Activated CD4-positive, alpha-beta memory T cell treated with anti-CD3 and anti-CD28 coated beads for 36 hours (primary cell): ENCODE measurements around the gene MGMT. TPM values are rescaled to one million over a fixed set of nuclear protein-coding genes. Genes with fewer than 3 reads are reported as not detected.

ENCODE experiments used
- CTCF ChIA-PET: fragments of 350-600 bp; sonication (Branson Sonifier 250); formaldehyde crosslinking; loops from one replicate; lab custom pipeline; 2021; ENCODE audit warnings: antibody characterized with exemption, inconsistent platforms; lab: Charles Lee
- POLR2A ChIA-PET: fragments of 350-600 bp; sonication (Branson Sonifier 250); formaldehyde crosslinking; loops from one replicate; lab custom pipeline; 2021; ENCODE audit warnings: antibody characterized with exemption; lab: Charles Lee
- DNase-seq: peaks from one replicate; pipeline ENCODE4 v3.0.0-alpha.2; 2020
- H3K27ac Mint-ChIP-seq: one replicate; pipeline ENCODE4 v1.8.0; 2021; ENCODE audit warnings: mixed read lengths
- H3K27me3 Mint-ChIP-seq: one replicate; pipeline ENCODE4 v1.8.0; 2021; ENCODE audit warnings: mixed read lengths
- H3K36me3 Mint-ChIP-seq: one replicate; pipeline ENCODE4 v1.8.0; 2021; ENCODE audit warnings: mixed read lengths
- H3K4me1 Mint-ChIP-seq: one replicate; pipeline ENCODE4 v1.8.0; 2021; ENCODE audit warnings: low read depth, mixed read lengths
- H3K4me3 Mint-ChIP-seq: one replicate; pipeline ENCODE4 v1.8.0; 2021; ENCODE audit warnings: mild to moderate bottlenecking, mixed read lengths
- H3K9me3 Mint-ChIP-seq: one replicate; pipeline ENCODE4 v1.8.0; 2021; ENCODE audit warnings: mixed read lengths
- intact Hi-C: fragments of 100-400 bp; cut with micrococcal nuclease; formaldehyde crosslinking; loops from one replicate; pipeline ENCODE4 v1.15.1; 2023
- total RNA-seq, 2 experiments: library from RNA; stranded (reverse); gene quantifications; one replicate each; pipeline ENCODE4 v1.2.3, GENCODE V29; 2021

The MGMT gene
- total RNA-seq, 2 experiments from 2014 or later, result 22.9 to 23.8 TPM

DNA sequence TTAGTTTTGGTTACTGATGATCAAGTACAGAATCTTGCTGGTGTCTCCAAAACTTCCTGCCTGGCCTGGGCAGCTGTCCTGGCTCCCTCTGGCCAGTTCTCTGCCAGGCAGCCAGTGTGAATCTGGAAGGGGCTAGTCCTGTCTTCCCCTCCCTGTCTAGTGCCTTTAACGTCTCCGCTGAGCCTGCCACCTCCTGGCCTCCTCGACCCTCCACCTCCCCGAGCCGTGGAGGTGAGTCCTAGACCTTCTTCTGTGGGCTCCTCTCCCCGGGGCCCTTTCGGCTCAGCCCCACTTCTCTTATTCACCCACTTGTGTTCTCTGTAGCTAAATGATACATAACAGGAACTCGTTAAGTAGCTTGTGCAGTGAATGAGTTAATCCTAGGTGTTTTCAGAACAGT lies 218.2 kb downstream of the MGMT start:
- no peaks in the 10 kb centered on the region for H3K4me1 Mint-ChIP-seq
- peaks cover 12% of the 10 kb centered on the region for H3K36me3 Mint-ChIP-seq
- ChIA-PET CTCF (no interaction called here), POLR2A (no interaction called here)
- no peak overlapping the region for H3K27ac Mint-ChIP-seq
- peaks cover 2% of the 10 kb centered on the region for H3K9me3 Mint-ChIP-seq
- H3K27me3 Mint-ChIP-seq, result no peaks in the 10 kb centered on the region
- H3K4me3 Mint-ChIP-seq, result no peak overlapping the region
- intact Hi-C loops, result no loop called here
- DNase-seq, result no peak

DNA sequence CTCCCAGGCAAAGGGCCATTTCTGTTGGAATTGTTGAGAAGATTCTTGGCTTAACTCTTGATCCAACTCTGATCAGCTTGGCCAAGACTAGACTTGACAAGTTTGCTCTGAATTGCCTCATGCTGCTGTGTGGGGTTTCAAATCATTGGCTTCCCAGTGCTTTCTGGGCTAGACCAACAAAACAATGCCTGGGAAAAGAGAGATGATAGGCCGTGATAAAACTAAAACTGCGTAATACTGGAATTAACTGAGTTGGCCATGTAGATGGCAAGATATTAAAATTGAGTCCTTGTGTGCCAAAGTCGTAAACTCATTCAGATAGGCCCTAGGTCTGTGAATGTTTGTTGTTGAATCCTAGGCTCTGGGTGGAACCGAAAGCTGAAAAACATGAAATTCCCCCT lies 222.6 kb downstream of the MGMT start:
- no peak for DNase-seq
- intact Hi-C loops, result no loop called here
- H3K9me3 Mint-ChIP-seq, result peaks cover 2% of the 10 kb centered on the region

DNA sequence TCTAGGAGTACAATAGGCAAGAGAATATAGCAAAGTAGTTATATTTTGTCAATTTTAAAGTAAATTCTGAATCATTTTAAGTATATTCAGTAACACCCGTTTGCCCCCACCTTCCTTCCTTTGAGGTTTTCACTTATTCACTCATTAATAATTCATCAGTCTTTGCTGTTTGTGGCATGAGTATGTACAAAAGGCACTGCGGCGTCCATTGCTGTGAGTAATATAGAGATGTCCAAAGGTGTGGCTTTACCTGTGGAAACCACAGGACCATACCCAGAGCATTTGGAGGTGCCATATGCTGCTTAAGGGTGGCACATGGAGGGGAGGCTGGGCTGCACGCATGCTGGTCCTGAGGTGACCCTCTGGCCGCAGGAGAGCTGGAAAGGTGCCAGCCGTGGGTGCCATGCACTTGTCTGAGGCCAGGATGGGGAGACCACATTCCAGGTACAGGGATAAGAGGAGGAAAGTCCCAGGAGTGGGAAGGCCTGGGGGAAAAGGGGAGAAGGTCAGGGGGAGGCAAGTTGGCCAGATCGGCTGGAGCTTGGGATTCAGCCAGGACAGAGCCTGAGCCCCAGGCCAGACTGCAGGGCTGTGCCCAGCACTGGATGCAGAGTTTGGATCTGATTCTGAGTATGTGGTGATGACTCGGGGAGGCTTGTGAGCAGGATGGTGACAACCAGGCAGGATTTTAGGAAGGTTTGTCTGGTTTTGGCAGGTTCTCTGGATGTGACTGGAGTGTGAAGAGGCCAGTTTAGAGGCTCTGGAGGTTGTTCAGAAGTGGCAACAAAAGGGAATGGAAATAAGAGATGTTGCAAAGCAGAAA lies 223.4 kb downstream of the MGMT start:
- Mint-ChIP-seq H3K4me3 (no peak overlapping the region), H3K36me3 (peaks cover 10% of the 10 kb centered on the region), H3K4me1 (no peaks in the 10 kb centered on the region), H3K27me3 (no peaks in the 10 kb centered on the region), H3K27ac (no peak overlapping the region), H3K9me3 (peaks cover 2% of the 10 kb centered on the region)
- ChIA-PET POLR2A (no interaction called here), CTCF (no interaction called here)
- intact Hi-C loops, result no loop called here
- no peak for DNase-seq

More for the DNA sequence above, 222.6 kb downstream of the MGMT start:
- Mint-ChIP-seq H3K27me3 (no peaks in the 10 kb centered on the region), H3K36me3 (peaks cover 10% of the 10 kb centered on the region), H3K27ac (no peak overlapping the region), H3K4me3 (no peak overlapping the region), H3K4me1 (no peaks in the 10 kb centered on the region)
- ChIA-PET CTCF (no interaction called here), POLR2A (no interaction called here)

DNA sequence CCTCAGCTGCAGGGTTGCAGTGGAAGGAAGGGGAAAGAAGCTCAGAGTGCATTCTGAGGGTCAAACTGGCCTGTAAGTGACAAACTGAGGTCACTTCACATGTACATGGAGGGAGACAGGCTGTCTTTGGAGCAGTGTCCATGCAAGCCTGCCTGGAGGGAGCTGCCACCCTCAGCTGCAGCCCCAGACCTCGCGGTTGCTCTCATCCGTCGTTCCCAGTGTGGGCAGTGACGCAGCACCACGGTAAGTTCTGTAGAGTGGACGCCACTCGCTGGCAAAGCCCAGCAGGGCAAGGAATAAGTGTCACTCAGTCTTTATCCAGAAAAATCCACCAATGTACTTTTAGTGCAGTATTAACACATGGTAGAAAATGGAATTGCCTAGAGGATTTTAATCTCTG lies 225.7 kb downstream of the MGMT start:
- CTCF ChIA-PET, result no interaction called here
- intact Hi-C loops, result no loop called here
- Mint-ChIP-seq H3K9me3 (no peaks in the 10 kb centered on the region), H3K27me3 (no peaks in the 10 kb centered on the region), H3K4me1 (no peaks in the 10 kb centered on the region), H3K4me3 (no peak overlapping the region), H3K27ac (no peak overlapping the region), H3K36me3 (peaks cover 12% of the 10 kb centered on the region)
- POLR2A ChIA-PET, result no interaction called here
- no peak for DNase-seq

DNA sequence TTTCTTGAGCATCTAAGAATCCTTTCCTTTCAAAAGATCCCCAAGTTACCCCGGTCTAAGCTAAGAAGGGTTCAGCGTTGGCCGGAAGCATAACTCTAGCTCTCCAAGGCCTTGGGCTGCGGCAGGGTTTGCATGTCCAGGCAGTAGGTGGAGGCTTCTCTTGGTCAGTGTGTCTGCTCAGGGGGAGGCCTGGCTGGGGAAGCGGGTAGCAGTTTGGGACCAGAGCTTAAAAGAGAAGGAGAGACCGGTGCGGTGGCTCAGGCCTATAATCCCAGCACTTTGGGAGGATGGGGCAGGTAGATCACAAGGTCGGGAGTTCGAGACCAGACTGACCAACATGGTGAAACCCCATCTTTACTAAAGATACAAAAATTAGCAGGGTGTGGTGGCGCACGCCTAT lies 226.3 kb downstream of the MGMT start:
- Mint-ChIP-seq H3K36me3 (peaks cover 10% of the 10 kb centered on the region), H3K9me3 (no peaks in the 10 kb centered on the region)

DNA sequence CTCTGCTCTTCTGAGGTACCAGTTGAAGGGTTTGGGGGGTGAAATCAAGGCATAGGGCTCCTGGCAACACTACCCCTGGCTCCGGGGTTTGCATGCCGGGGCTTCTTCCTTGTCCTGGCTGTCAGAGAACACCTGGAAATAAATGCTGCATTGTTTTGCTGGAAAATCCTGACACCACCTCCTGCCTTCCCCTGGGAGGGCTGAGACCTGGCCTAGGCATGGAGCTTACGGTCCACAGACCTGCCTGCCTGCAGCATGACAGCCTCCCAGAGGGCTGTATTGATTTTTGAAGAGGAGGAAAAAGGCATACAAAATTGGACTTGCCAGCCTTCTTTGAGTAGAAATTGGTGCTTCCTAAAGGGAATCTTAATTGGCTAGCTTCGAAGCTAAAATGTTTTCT lies 227.1 kb downstream of the MGMT start:
- DNase-seq, result no peak
- Mint-ChIP-seq H3K27me3 (no peaks in the 10 kb centered on the region), H3K27ac (no peak overlapping the region), H3K36me3 (peaks cover 10% of the 10 kb centered on the region), H3K4me3 (no peak overlapping the region), H3K4me1 (no peaks in the 10 kb centered on the region), H3K9me3 (no peaks in the 10 kb centered on the region)
- CTCF ChIA-PET, result no interaction called here
- POLR2A ChIA-PET, result no interaction called here
- intact Hi-C loops, result no loop called here

More for the DNA sequence above, 226.3 kb downstream of the MGMT start:
- intact Hi-C loops, result no loop called here
- DNase-seq, result no peak
- Mint-ChIP-seq H3K27me3 (no peaks in the 10 kb centered on the region), H3K4me1 (no peaks in the 10 kb centered on the region), H3K4me3 (no peak overlapping the region), H3K27ac (no peak overlapping the region)
- CTCF ChIA-PET, result no interaction called here
- POLR2A ChIA-PET, result no interaction called here

DNA sequence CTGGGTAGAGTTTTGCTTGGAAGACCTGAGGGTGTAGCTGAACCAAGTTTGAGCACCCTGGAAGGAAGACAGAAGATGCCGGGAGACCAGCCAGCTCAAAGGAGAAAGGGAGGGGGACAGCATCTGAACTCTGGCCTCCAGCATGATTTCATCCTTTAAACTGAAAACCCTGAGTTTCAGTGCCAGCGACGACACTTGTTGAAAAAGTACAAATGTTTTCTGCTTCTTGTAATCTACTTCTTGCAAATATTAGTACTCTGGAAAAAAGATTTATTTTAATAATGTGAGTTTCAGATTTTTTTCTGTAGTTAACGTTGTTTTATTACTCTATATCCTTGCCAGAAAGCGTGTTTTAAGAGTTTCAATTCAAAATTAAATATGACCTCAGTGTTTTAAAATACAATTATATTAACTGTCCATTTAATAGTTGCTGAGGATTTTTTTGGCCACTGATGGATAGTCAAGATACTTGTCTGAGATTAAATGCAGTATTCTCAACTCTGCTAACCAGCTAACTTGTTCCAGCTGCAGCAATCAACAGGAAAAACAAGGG lies 227.7 kb downstream of the MGMT start:
- Mint-ChIP-seq H3K27me3 (no peaks in the 10 kb centered on the region), H3K27ac (no peak overlapping the region), H3K9me3 (no peaks in the 10 kb centered on the region), H3K4me3 (no peak overlapping the region), H3K4me1 (no peaks in the 10 kb centered on the region), H3K36me3 (peaks cover 10% of the 10 kb centered on the region)
- no peak for DNase-seq
- intact Hi-C loops, result no loop called here
- ChIA-PET CTCF (no interaction called here), POLR2A (no interaction called here)

DNA sequence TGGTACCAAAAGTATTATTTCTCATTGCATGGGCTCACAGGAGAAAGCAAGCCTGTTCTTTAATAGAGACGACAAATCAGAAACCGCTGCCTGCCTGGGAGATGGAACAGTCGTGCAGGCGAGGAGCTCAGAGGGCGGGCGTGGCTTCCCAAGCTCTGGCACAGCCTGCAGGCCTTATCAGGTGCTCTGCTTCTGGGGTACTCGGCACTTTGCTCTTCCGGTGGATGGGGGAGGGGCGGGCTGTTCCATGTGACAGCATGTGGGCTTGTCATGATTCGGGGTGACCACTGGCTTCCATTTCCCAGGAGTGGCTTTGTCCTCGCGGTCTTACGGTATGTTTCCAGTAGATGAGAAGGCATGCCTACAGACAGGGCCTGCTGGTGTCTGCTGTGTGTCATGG lies 228.6 kb downstream of the MGMT start:
- Mint-ChIP-seq H3K36me3 (peaks cover 6% of the 10 kb centered on the region), H3K27me3 (no peaks in the 10 kb centered on the region), H3K4me3 (no peak overlapping the region), H3K27ac (no peak overlapping the region), H3K9me3 (no peaks in the 10 kb centered on the region), H3K4me1 (no peaks in the 10 kb centered on the region)
- ChIA-PET CTCF (no interaction called here), POLR2A (no interaction called here)
- intact Hi-C loops, result no loop called here
- no peak for DNase-seq

DNA sequence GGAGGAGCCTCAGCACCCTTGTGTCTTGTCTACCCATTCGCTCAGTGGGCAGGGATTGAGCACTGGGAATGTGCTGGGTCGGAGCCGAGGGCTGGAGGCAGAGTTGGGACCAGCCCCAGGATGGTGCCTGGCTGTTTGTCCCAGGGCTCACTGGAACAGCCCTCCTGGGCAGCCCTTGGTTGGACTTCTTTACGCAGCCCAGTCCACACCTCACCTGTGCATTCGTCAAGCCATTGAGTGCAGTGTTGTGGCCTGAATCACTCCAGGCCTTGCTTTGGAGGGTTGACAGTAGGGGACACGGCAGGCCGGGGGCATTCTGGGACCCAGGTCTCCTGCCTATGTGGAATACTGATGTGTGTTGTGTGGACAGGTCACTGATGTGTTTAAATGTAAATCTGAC lies 229.6 kb downstream of the MGMT start:
- no peak for DNase-seq
- POLR2A ChIA-PET, result no interaction called here
- Mint-ChIP-seq H3K27ac (no peak overlapping the region), H3K4me1 (no peaks in the 10 kb centered on the region), H3K36me3 (peaks cover 6% of the 10 kb centered on the region), H3K4me3 (no peak overlapping the region), H3K9me3 (no peaks in the 10 kb centered on the region), H3K27me3 (no peaks in the 10 kb centered on the region)
- intact Hi-C loops, result no loop called here
- CTCF ChIA-PET, result no interaction called here

DNA sequence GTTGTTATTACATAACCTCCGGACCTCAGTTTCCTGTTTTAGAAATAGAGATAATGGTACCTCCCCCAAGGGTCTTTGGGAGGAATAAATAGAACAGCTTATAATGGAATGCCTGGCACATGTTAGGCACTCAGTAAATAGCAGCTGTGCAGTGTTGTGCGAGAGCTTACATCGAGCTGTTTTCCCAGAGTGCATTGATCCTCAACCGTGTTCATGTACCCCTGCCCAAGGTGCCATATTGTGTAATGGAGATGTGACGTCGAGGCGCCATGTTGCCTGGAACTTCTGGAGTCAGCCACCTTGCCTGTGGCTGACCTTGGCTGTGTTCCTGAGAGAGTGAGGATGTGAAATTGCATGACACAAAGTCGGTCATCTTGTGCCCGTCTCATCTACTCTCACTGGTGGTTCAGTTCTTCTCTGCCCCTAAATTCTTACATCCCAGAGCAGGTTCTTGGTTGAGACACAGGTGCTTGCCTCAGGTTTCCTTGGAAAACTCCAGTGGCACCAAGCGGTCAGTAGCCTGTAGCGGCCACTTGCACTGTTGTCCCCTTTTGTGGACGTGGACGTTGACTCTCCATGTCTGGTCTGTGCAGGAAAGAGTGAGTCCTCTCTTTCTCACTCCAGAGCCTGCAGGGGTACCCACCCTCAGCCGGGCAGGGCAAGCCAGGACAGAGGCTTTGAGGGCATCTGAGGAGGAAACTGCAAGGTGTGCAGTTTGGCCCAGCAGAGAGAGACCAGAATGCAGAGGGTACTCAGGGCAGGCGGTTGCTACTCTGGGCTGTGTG lies 230.6 kb downstream of the MGMT start:
- H3K27me3 Mint-ChIP-seq, result no peaks in the 10 kb centered on the region
- intact Hi-C loops, result no loop called here
- H3K4me3 Mint-ChIP-seq, result no peak overlapping the region
- no peak for DNase-seq
- ChIA-PET CTCF (no interaction called here), POLR2A (no interaction called here)
- H3K36me3 Mint-ChIP-seq, result peaks cover 3% of the 10 kb centered on the region
- H3K27ac Mint-ChIP-seq, result no peak overlapping the region
- H3K4me1 Mint-ChIP-seq, result no peaks in the 10 kb centered on the region
- H3K9me3 Mint-ChIP-seq, result no peaks in the 10 kb centered on the region

DNA sequence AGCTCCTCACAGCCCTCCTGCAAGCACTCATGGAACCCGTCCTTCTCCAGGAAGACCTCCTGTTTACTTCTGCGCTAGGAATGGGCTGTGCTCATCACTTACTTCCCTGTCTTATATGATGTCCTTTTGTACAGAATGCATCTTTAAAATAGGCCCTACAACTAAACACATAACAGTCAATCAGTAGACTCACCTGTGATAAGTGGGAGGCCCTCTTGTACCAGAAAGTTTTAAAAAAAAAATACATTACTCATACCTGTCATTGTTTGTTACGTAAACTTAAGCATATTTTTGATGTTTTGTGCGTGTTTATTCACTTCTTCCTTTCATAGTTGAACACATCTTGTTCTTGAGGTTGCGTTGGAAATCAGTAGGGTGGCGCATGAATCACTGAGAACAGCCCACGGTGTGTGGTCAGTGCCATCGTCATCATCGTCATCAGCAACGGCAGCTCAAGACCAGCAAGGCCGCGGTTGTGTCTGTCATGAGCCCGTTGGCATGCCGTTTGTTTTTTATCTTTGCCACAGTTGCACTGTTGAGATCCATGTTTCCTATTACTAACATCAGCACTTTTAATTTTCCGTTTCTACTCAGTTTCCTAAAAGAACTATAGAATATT lies 232.8 kb downstream of the MGMT start:
- Mint-ChIP-seq H3K36me3 (peaks cover 6% of the 10 kb centered on the region), H3K4me1 (peaks cover 3% of the 10 kb centered on the region), H3K27ac (no peak overlapping the region), H3K27me3 (no peaks in the 10 kb centered on the region), H3K4me3 (no peak overlapping the region), H3K9me3 (no peaks in the 10 kb centered on the region)
- POLR2A ChIA-PET, result no interaction called here
- CTCF ChIA-PET, result no interaction called here
- intact Hi-C loops, result no loop called here
- DNase-seq, result no peak

DNA sequence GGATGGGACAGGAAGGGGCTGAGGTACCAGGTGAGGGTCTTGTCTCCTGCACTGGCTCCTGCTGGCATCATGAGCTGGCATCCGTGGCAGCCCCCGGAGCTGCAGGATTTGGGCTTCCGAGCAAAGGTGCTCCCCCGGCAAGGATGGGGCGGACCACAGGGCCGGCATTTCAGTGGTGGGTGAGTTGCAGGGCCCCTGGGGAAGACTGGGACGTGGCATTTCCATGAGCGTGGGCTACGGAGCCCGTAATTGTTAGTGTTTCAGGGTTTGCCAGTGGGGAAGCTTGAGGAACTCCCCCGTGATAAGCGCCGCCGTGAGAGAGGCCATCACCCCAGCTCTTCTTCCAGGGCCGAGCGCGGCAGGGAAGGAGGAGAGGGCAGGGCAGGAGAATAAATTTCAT lies 235.6 kb downstream of the MGMT start:
- peaks cover 14% of the 10 kb centered on the region for H3K36me3 Mint-ChIP-seq
- no peaks in the 10 kb centered on the region for H3K9me3 Mint-ChIP-seq
- no peak overlapping the region for H3K27ac Mint-ChIP-seq
- no peak for DNase-seq
- ChIA-PET CTCF (no interaction called here), POLR2A (no interaction called here)
- H3K4me3 Mint-ChIP-seq, result no peak overlapping the region
- intact Hi-C loops, result no loop called here
- H3K4me1 Mint-ChIP-seq, result peaks cover 3% of the 10 kb centered on the region
- H3K27me3 Mint-ChIP-seq, result no peaks in the 10 kb centered on the region
